GM13977 (cell line): ENCODE data around the gene WDPCP.
"Not testable (repeated sequence)": the region's sequence is repeated elsewhere in the genome, so short reads cannot be mapped to it uniquely, and the experiment has no call there.

ENCODE experiments used
- DNase-seq: peaks from one replicate; pipeline ENCODE4 v3.0.0; 2012; ENCODE audit warnings: low spot score
- in situ Hi-C: fragments of 300-500 bp; cut with MboI; formaldehyde crosslinking; loops from one replicate; pipeline ENCODE4 v1.12.0; 2022; ENCODE audit warnings: low sequenced_read_pairs, low pct_unique_long_range_greater_than_20kb, mixed read lengths, inconsistent platforms; ENCODE audit not compliant: unreplicated experiment
- TF ChIP-seq, protein P1 (sequence below): IDR thresholded peaks from 2 replicates; pipeline ENCODE4 v1.5.1; 2012; ENCODE audit warnings: mild to moderate bottlenecking, control low read depth; ENCODE audit not compliant: insufficient read depth; ENCODE audit errors: extremely low read depth, missing control alignments

Gene WDPCP

DNA sequence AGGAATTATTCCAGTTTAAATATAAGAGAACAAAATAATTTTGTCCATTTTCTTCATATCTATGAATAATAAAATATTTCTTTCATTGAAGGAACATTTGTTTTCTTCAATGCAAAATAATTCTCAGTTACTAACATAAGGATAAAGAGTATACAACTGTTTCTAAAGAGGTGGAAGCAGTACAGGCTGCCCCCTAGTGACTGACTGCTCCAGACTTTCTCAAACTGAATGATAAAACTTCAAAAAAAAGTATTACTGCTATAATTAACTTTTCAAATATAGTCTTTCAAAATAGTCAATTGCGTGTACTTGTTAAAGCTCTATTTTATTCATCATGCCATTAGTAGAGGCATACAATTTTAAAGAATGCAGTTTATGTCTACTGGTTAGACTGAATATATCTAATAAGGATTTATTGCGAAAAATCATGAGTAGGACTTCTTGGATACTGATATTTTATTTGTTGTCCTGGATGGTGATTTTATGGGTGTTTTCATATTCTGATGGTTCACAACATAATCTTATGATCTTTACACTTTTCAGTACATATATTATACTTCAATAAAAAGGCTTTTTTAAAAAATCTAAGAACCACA is 100.1 kb downstream of the WDPCP start:
- DNase-seq: peak; percentile 33
- in situ Hi-C loops: no loop called here
- TF ChIP-seq, protein P1, sequence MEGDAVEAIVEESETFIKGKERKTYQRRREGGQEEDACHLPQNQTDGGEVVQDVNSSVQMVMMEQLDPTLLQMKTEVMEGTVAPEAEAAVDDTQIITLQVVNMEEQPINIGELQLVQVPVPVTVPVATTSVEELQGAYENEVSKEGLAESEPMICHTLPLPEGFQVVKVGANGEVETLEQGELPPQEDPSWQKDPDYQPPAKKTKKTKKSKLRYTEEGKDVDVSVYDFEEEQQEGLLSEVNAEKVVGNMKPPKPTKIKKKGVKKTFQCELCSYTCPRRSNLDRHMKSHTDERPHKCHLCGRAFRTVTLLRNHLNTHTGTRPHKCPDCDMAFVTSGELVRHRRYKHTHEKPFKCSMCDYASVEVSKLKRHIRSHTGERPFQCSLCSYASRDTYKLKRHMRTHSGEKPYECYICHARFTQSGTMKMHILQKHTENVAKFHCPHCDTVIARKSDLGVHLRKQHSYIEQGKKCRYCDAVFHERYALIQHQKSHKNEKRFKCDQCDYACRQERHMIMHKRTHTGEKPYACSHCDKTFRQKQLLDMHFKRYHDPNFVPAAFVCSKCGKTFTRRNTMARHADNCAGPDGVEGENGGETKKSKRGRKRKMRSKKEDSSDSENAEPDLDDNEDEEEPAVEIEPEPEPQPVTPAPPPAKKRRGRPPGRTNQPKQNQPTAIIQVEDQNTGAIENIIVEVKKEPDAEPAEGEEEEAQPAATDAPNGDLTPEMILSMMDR: peak; percentile 66

DNA sequence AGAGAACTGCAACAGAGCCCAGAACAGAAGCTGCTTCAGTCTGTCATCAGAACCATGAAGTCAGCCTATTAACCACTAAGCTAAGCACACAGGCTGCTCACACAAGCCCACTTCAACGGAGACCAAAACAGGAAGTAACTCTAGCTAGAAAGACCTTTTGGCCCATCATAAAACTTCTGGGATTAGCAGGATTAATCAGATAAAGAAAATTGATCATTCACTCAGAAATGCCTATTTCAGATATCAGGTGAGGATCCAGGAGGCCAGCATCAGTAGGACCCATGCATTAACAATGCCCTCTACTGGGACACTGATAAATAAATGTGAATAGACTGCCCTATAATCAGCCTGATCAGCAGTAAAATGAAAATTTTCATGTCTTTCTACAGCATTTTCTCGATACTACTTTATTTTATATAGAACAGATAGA is 101.4 kb downstream of the WDPCP start:
- in situ Hi-C loops: no loop called here
- DNase-seq: peak; percentile 9
- TF ChIP-seq, protein P1: peak; percentile 57

DNA sequence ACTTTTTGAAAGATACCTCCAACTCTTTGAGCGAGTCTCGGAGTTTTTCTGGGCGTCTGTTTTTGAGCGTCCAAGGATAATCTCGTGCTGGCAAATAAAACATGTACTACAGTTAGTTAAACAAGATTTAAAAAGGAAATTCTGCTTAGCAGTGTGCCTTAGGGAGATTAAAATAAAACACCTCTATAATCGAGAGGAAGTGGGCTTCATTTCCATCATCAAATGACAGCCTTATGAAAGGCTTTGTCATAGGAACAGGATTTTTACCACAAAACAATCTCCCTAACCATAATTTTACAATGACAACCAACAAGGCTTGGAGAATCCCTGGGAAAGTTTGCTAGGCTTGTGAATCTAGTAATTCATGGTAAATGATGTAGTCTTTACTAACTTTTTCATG is 103.4 kb downstream of the WDPCP start:
- TF ChIP-seq, protein P1: no peak
- in situ Hi-C loops: no loop called here
- DNase-seq: no peak

DNA sequence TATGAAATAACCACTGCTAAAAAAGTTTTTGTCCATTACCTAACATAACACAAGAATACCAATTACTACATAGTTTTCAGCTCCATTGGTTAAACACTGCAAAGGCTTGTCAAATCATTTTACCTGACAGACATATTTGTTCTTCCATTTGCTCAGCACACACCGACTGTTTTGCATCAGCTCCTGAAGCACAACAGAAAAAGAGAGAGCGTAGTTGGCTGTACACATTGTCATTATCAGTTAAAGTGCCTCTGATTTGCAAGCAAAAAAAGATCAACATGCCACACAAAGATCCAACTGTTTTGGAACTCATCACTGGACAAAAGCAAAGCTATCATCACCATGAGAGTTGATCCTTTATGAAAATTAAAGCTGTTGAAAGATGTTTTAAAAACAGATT is 103.8 kb downstream of the WDPCP start:
- TF ChIP-seq, protein P1: no peak
- in situ Hi-C loops: no loop called here
- DNase-seq: no peak

DNA sequence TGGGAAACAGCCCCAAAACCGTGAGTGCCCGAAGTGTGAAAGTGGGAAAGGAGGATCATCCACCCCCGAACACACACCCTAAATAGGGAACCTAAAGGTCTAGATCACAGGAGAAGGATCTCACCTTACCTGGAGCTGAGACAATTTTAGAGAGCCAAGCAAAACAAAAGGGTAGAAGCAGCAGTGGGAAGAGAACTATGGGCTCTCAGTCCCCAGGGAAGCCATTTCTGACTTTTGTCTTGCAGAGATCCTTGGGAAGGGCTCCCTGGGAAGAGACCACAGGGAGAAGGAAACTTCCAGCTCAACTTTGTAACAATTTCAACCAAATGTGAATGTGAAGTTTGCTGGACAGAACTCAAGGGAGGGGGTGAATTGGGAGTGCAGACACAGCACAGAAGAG is 110.6 kb downstream of the WDPCP start:
- TF ChIP-seq, protein P1: no peak
- in situ Hi-C loops: no loop called here
- DNase-seq: no peak

DNA sequence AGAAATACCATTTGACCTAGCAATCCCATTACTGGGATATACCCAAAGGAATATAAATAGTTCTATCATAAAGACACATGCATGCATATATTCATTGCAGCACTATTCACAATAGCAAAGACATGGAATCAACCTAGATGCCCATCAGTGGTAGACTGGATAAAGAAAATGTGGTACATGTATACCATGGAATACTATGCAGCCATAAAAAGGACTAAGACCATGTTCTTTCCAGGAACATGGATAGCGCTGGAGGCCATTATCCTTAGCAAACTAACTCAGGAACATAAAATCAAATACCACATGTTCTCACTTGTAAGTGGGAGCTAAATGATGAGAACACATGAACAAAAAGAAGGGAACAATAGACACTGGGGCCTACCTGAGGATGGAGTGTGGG is 119.0 kb downstream of the WDPCP start:
- DNase-seq, in situ Hi-C loops: not testable (repeated sequence)

DNA sequence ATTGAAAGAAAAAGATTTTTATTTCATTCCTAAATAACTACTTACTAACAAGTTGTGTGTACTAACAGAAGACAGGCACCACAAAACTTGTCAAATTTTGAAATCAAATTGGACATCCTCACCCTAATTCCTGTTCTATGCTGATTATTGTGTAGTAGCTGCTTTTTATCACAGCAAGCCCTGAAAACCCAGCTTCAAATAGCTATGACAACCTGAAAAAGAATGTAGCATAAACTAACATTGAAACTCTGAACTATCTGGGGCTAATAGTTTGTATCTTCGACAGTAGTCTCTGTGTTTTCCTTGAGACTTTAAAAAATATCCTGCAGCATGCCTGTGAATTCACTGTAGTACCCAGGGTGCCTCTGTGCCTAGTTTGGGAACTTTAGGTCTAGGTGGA is 122.6 kb downstream of the WDPCP start:
- DNase-seq: no peak
- in situ Hi-C loops: no loop called here
- TF ChIP-seq, protein P1: no peak
